Stimulated activated CD8-positive, alpha-beta memory T cell treated with anti-CD3 and anti-CD28 coated beads, Interleukin-12 subunit alpha, Interleukin-12 subunit beta, amount 100 ng/mL, for 24 hours (primary cell): ENCODE measurements around the gene XIRP2.
"Not testable (repeated sequence)": the region's sequence is repeated elsewhere in the genome, so short reads cannot be mapped to it uniquely, and the experiment has no call there.

ENCODE experiments used
- DNase-seq: peaks from one replicate; pipeline ENCODE4 v3.0.0-alpha.2; 2020; ENCODE audit errors: extremely low read depth

XIRP2 gene

DNA sequence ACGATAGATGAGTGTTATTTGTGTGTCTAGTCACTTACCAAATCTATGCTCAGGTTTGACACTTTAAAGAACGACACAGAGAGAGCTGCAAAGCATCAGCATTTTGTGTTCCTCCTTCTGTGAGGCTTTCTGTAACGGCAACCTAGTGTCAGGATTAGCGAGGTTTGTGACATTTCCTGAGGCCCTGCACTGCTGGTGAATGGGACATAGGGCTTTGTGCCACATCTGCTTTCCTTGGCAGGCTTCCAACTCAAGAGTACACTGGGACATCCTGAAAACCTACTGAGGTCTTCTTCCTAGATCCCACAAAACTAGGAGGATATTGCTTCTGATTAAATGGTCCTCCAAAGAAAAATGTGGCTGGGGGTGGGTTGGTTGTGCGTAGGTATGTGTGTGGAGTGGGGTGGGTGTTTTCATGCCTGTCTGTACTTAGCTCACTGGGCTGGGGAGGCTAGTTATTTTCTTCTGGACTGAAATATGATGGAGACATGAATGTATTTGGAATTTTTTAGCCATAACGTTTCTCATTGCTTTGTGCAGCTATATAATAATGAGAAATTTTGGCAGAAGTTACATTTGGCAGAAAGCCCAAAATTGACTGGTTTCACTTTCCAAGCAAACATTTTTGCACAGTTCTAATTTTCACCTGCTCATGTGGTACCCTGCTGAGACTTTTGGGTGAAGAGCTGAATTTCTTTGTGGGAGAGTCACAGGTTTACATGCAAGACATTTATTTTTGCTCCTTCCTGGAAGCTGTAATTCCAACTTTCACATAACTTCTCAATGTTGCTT, 308.4 kb downstream of the XIRP2 start:
- no peak for DNase-seq

DNA sequence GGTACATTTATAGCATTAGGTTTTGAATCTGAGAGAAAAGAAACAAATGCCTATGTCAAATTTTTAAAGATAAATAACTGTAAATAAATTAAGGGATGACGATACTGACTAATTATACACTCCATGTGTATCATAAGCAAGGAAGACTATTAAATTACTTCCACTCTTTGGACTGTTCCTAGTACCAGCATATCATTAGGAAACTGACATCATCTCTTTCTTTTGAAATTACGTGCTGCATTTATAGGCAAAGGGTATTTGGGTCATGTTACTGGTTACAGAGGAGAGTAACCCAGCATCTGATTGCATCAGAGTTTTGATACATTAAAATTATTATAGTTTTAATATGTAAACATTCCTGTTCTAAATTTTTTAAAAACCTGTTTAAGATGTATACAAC, 309.7 kb downstream of the XIRP2 start:
- no peak for DNase-seq

GRCh38 chr2:167198576-167198975, 310.3 kb downstream of the XIRP2 start:
- DNase-seq, result no peak

DNA sequence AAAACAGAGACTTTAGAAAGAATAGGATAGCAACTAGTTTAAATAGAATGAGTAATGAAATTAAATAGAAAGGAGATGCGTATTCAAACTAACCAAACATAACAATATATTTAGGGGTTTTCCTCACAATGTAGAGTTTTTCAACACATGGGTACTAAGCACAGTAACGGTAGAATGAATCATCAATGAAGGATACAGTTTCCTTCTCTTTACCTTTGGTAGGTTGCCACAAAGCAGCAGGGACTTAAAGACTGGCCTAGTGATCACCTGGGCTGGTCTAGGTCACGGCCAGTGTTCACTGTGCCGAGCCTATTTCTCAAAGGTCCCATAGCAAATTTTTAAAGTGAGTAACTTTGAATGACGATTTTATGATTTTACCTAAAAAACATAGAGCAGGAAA, 311.7 kb downstream of the XIRP2 start:
- no peak for DNase-seq

DNA sequence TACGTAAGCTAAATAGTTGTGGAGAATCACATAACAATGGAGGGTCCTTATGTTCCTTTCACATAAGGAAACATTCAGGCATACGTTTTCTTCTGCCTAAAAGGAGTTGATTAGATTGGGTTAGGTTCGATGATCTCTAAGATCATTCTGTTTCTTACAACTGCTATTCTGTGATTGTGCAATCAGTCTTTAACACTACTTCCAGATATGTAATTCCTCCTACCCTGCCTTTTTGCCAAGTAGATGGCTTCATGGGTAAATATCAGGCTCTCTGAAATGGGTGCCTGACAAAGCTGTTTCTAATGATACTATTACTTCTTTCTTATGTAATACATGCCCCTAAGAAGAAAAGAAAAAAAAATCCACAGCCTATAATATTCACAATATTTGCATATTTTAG, 321.5 kb downstream of the XIRP2 start:
- DNase-seq, result no peak

DNA sequence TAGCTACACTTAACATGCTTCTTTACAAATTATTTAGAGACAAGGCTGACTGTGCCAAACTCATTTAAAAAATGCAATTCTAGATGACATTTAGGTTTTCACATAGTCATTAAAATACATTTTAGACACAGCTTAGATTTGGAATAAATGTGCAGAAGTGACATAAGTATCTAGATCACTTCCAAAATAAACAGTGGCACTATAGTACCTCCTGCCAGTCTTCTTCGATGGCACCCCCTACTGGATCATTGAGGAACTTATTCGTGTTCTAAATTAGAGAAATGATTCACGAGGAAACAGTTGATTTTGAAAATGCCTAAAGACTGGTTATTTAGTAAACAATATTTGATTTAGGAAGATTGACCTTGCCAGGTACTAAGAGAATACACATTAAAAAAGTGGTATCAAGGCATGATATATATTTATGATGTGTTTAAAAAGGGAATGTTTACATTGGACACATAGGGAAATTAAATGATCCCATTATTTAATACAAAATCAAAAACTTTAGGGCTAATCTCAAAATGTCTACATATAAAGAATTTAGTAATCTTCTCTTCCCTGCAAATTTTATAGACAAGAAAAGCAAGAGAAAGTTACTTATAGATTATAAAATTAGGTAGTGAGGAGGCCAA, 323.9 kb downstream of the XIRP2 start:
- no peak for DNase-seq

DNA sequence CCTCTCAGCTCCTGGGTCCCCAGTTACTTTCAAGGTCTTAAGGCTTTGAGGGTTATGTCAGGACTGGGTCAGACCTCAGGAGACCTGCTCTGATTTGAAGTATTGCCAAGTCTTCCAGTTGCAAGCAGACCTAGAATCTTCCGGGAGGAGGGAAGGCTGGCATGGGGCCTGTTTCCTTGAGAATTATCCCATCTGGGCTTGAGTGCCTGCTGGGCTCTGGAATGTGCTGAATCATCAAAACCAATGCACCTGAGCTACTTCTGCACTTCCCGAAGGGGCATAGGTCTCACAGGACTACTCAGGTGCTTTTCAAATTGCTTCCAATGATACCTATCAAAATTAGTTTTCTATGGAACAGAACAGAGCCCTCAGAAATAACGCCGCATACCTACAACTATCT, 327.3 kb downstream of the XIRP2 start:
- no peak for DNase-seq

DNA sequence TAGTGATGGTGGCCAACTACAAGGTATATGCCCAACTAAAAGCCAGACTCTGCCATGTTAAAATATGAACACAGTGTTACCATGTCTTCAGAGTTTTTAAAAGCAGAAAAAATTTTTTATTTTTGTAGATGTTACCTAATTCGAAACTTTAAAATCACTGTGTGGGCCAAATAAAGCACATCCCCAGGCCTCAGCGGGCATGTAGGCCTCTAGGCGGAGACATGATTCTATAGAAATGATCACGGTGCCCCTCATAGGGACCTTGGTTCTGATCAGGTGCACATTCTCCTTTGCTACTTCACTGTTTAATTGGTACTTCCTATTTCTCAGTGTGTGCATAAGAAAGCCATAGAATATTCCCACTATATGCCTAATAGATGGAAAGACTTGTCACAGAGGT, 349.2 kb downstream of the XIRP2 start:
- DNase-seq, result no peak

DNA sequence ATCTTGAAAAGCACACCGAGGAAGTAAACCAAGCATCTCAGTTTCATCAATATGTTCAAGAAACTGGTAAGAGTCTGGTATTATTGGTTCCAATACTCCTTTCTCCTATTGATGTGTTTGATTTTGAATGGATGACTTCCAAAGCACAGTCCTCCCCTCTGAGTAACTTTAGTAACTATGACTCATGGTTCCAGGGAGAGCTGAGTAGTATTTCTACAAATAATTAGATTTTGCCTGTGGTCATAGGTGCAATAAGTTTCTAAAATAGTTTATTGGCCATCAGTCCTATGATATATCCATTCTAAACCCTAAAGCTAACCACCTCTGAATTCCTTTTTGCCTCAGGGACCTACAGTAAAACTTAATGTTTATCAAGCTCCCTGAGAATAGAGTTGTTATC, 352.4 kb downstream of the XIRP2 start:
- no peak for DNase-seq

GRCh38 chr2:167249197-167249596, 360.9 kb downstream of the XIRP2 start:
- no peak for DNase-seq

DNA sequence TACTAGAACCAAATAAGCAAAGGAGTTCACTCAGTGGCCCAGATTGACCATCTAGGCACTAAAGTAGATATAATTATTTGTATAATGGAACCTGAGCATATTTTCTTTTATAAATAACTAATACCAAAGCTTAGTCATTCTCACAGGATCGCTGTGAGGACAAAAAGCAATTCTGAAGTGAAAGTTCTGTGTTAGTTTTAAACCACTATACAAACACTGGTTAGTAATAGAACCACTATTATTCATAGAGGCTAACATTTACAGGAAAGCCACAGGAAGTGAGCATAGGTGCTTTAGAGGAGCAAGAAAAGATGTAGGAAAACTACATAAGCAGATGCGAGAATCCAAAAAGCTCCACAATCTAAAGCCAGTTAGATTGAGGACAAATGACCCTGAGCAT, 364.7 kb downstream of the XIRP2 start:
- no peak for DNase-seq

- no peak for DNase-seq
Observed at GRCh38 chr2:167254721-167255120, 366.4 kb downstream of the XIRP2 start.

DNA sequence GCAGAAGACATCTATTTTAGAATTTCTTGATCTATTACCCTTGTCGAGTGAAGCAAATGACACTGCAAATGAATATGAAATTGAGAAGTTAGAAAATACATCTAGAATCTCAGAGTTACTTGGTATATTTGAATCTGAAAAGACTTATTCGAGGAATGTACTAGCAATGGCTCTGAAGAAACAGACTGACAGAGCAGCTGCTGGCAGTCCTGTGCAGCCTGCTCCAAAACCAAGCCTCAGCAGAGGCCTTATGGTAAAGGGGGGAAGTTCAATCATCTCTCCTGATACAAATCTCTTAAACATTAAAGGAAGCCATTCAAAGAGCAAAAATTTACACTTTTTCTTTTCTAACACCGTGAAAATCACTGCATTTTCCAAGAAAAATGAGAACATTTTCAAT, 370.4 kb downstream of the XIRP2 start:
- DNase-seq, result no peak

GRCh38 chr2:167264380-167264779, 376.1 kb downstream of the XIRP2 start:
- DNase-seq, result no peak

- DNase-seq, result no peak
Observed at GRCh38 chr2:167265004-167265403, 376.7 kb downstream of the XIRP2 start.

DNA sequence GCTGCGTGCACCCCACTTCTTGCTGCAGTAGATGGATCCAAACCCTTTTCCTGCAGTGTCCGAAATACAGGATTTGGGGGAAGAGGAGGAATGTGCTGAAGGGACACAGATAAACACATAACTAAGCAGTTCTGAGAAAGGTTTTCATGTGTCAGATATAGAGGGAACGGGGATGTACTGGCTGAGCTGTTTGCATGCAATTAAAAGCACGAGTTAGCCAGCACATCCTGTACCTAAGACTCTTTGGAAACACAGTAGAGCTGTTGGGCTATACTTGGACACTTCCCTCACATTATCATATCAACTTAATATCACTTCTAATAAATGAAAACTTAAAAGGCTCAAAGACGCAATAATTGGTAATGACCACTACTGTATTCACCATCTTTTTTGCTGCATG, 377.4 kb downstream of the XIRP2 start:
- DNase-seq, result no peak

- DNase-seq, result not testable (repeated sequence)
Observed at GRCh38 chr2:167268245-167268644, 380.0 kb downstream of the XIRP2 start.

DNA sequence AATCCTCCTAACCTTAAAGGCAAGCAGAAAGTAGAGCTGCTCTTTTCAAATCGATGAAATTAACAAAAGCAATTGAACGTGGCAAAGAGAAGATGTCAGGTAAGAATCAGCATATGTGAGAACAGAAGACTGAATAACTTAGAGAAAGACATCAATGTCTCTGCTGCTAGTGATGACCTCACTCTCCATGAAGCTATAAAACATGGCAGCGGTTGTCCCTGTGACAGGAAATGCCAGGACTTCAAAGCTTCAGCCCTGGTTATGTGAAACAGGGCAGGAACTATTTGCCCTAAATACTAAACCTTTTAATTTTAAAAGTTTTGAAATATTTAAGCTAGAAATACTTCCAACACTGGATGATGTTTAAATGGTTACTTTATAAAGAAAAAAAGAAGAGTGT, 383.7 kb downstream of the XIRP2 start:
- DNase-seq, result no peak

DNA sequence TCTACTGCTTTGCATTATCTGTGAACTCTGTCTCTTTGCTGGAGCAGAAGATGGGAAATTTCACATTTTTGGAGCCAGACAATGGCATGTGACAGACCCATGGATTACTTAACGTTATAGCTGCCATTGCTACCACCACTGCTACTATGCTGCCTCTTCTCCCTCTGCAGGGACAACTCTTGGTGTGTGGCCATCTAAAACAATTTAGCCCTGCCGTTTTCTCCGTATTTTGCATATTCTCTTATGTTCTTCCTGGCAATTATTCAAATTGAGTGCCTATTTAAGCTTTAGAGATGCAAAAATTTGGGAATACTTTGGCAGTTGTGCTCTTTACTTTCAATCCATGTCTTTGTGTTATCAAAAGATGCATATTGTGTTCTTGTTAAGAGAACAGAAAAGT, 386.8 kb downstream of the XIRP2 start:
- DNase-seq, result no peak

GRCh38 chr2:167279810-167280209, 391.5 kb downstream of the XIRP2 start:
- no peak for DNase-seq

- DNase-seq, result no peak
Observed at GRCh38 chr2:167287212-167287611, 398.9 kb downstream of the XIRP2 start.

DNA sequence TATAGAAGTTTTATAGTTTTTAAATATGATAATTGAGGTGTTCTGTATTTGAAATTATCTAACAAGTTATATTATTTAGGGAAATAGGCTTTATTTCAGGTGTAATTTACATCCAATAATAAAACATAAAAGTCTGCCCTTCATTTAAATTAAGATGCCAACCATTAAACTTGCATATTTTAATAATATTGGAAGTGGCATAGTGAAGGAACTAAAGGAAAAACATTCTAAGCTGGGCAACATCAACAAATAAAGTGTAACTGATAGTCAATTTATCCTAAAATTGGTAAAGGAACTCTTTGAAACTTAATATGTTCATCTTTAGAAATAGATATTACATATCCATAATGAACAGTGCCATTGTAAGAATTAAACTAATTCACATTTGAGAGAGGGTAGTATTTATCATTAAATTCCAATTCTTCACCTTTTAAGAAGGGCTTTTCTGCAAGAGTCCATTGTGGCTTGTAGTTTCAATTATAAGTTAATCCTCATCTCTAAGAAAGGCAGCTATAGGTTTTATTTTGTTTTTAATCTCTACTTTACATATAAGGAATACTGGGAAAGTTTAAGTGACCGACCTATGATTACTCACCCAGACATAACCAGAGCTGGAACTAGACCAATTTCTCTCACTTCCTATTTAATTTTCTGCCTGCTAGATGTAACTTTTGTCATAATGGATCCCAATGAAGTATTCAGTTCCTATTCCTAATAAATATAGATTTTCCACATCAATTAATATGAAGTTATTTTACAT, 401.6 kb downstream of the XIRP2 start:
- DNase-seq, result no peak
